Measurements from ENCODE around the gene TRIM40. TPM values are rescaled to one million over a fixed set of nuclear protein-coding genes. Genes with fewer than 3 reads are reported as not detected.

Gene TRIM40
- total and polyA plus RNA-seq, 2 of the 13 experiments (the other 11 are each of a cell fraction or from before 2014, with no cell fraction given), result 0.58 TPM; not detected in 1

DNA sequence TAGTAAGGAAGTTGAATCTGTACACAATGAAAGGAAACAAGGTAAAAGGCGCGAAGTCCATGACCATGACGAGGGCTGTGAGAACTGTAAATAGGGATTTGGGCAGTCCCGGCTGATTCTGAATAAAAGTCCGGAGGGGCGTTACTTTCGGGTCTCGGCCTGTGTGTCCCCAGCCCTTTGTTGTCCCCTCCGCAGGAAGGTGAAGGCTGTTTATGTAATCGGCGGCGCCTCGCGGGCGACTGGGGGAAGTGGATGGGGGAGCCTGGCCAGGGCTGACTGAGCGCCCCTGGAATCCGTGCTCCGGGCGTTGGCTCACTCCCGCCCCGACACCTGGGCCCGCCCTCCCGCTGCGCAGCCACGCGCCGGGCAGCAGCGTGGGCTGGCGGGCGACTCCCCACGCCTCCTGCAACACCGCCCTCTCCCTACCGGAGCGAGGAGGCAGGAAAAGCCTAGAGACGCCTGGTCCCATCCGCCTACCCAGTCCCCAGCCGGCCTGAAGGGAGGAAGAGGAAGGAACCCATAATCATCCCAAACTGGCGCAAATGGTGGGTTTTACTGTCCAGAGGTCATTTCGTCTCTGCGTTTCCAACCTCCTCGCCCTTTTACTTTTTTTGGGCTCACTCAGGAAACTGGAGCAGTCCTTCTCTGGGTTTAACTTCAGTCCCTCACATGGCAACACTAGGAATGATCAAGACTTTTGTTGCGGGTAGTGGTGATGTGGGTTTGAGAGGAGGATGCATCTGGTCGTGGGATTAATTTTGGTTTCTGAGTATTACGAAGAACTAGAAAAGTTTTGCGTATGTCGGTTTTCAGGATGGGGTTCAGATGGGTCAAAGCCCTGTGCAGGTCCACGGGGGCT lies 35.1 kb upstream of the TRIM40 start (continued):
- TF ChIP-seq, protein P1, sequence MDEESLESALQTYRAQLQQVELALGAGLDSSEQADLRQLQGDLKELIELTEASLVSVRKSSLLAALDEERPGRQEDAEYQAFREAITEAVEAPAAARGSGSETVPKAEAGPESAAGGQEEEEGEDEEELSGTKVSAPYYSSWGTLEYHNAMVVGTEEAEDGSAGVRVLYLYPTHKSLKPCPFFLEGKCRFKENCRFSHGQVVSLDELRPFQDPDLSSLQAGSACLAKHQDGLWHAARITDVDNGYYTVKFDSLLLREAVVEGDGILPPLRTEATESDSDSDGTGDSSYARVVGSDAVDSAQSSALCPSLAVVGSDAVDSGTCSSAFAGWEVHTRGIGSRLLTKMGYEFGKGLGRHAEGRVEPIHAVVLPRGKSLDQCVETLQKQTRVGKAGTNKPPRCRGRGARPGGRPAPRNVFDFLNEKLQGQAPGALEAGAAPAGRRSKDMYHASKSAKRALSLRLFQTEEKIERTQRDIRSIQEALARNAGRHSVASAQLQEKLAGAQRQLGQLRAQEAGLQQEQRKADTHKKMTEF (CRISPR knock-in tag; IDR thresholded peaks at IDR 0.05), result peak; percentile 86
- peak; percentile 24; the same call in 1 of the 2 replicates for TF ChIP-seq RELA (CRISPR knock-in tag; IDR thresholded peaks at IDR 0.05)
- peak; percentile 69; the same call in 1 of the 2 replicates for TF ChIP-seq ZNF136 (CRISPR knock-in tag; IDR thresholded peaks at IDR 0.05; ENCODE audit: low read depth)
- TF ChIP-seq, protein P2, sequence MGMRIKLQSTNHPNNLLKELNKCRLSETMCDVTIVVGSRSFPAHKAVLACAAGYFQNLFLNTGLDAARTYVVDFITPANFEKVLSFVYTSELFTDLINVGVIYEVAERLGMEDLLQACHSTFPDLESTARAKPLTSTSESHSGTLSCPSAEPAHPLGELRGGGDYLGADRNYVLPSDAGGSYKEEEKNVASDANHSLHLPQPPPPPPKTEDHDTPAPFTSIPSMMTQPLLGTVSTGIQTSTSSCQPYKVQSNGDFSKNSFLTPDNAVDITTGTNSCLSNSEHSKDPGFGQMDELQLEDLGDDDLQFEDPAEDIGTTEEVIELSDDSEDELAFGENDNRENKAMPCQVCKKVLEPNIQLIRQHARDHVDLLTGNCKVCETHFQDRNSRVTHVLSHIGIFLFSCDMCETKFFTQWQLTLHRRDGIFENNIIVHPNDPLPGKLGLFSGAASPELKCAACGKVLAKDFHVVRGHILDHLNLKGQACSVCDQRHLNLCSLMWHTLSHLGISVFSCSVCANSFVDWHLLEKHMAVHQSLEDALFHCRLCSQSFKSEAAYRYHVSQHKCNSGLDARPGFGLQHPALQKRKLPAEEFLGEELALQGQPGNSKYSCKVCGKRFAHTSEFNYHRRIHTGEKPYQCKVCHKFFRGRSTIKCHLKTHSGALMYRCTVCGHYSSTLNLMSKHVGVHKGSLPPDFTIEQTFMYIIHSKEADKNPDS (CRISPR knock-in tag; IDR thresholded peaks at IDR 0.05), result peak; percentile 92; the same call in 1 of the 2 replicates
- TF ChIP-seq ZNF101 (CRISPR knock-in tag; IDR thresholded peaks at IDR 0.05; ENCODE audit: borderline replicate concordance, low read depth), result no peak
- TF ChIP-seq, protein P3, sequence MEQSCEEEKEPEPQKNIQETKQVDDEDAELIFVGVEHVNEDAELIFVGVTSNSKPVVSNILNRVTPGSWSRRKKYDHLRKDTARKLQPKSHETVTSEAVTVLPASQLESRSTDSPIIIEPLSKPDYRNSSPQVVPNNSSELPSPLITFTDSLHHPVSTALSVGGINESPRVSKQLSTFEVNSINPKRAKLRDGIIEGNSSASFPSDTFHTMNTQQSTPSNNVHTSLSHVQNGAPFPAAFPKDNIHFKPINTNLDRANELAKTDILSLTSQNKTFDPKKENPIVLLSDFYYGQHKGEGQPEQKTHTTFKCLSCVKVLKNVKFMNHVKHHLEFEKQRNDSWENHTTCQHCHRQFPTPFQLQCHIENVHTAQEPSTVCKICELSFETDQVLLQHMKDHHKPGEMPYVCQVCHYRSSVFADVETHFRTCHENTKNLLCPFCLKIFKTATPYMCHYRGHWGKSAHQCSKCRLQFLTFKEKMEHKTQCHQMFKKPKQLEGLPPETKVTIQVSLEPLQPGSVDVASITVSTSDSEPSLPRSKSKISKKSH (CRISPR knock-in tag; IDR thresholded peaks at IDR 0.05; ENCODE audit: borderline replicate concordance), result peak; percentile 87
- no peak for TF ChIP-seq ZNF557 (CRISPR knock-in tag; IDR thresholded peaks at IDR 0.05)
- TF ChIP-seq ZNF567 (CRISPR knock-in tag; IDR thresholded peaks at IDR 0.05; ENCODE audit: borderline replicate concordance), result peak; percentile 65; the same call in 1 of the 2 replicates
- TF ChIP-seq BRD4 (CRISPR knock-in tag; IDR thresholded peaks at IDR 0.05), result no peak
- no peak for TF ChIP-seq GTF2F1 (IDR thresholded peaks at IDR 0.05; ENCODE audit: low read length)
- no peak for TF ChIP-seq ZNF766 (CRISPR knock-in tag; IDR thresholded peaks at IDR 0.05; ENCODE audit: borderline replicate concordance)
- TF ChIP-seq ZFX (CRISPR knock-in tag; IDR thresholded peaks at IDR 0.05; ENCODE audit: low read depth), result peak; percentile 49
- no peak for TF ChIP-seq CENPX (CRISPR knock-in tag; IDR thresholded peaks at IDR 0.05)
- TF ChIP-seq, protein P4, sequence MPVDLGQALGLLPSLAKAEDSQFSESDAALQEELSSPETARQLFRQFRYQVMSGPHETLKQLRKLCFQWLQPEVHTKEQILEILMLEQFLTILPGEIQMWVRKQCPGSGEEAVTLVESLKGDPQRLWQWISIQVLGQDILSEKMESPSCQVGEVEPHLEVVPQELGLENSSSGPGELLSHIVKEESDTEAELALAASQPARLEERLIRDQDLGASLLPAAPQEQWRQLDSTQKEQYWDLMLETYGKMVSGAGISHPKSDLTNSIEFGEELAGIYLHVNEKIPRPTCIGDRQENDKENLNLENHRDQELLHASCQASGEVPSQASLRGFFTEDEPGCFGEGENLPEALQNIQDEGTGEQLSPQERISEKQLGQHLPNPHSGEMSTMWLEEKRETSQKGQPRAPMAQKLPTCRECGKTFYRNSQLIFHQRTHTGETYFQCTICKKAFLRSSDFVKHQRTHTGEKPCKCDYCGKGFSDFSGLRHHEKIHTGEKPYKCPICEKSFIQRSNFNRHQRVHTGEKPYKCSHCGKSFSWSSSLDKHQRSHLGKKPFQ (CRISPR knock-in tag; IDR thresholded peaks at IDR 0.05; ENCODE audit: insufficient replicate concordance), result no peak
- TF ChIP-seq, protein P5, sequence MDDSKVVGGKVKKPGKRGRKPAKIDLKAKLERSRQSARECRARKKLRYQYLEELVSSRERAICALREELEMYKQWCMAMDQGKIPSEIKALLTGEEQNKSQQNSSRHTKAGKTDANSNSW (CRISPR knock-in tag; IDR thresholded peaks at IDR 0.05; ENCODE audit: borderline replicate concordance), result no peak
- TF ChIP-seq, protein P6, sequence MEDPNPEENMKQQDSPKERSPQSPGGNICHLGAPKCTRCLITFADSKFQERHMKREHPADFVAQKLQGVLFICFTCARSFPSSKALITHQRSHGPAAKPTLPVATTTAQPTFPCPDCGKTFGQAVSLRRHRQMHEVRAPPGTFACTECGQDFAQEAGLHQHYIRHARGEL (CRISPR knock-in tag; IDR thresholded peaks at IDR 0.05), result no peak

All from HepG2 (cell line).